DMS79 (cell line): ENCODE data around the gene DIP2C.
"Not testable (repeated sequence)": the region's sequence is repeated elsewhere in the genome, so short reads cannot be mapped to it uniquely, and the experiment has no call there.

Experiments used
- DNase-seq: peaks from one replicate; lab custom pipeline; 2025; lab: John Stamatoyannopoulos, UW

Gene DIP2C

GRCh38 chr10:451856-452255 lies 237.6 kb downstream of the DIP2C start:
- no peak for DNase-seq

GRCh38 chr10:451021-451471 lies 238.4 kb downstream of the DIP2C start:
- DNase-seq = no peak

GRCh38 chr10:450463-450862 lies 239.0 kb downstream of the DIP2C start:
- DNase-seq = no peak

GRCh38 chr10:449331-449730 lies 240.1 kb downstream of the DIP2C start:
- not testable (repeated sequence) for DNase-seq

GRCh38 chr10:443459-443858 lies 246.0 kb downstream of the DIP2C start:
- no peak for DNase-seq

- DNase-seq = no peak
Measured at GRCh38 chr10:442209-442608, 247.3 kb downstream of the DIP2C start.

GRCh38 chr10:441659-442058 lies 247.8 kb downstream of the DIP2C start:
- DNase-seq = no peak

GRCh38 chr10:440127-440526 lies 249.3 kb downstream of the DIP2C start:
- DNase-seq = no peak

- no peak for DNase-seq
Measured at GRCh38 chr10:437698-438490, 251.6 kb downstream of the DIP2C start.

- DNase-seq = no peak
Measured at GRCh38 chr10:436911-437665, 252.4 kb downstream of the DIP2C start.

- DNase-seq = no peak
Measured at GRCh38 chr10:436013-436697, 253.3 kb downstream of the DIP2C start.

GRCh38 chr10:435397-435796 lies 254.1 kb downstream of the DIP2C start:
- DNase-seq = no peak

GRCh38 chr10:429696-430095 lies 259.8 kb downstream of the DIP2C start:
- DNase-seq = no peak

- DNase-seq = no peak
Measured at GRCh38 chr10:427761-428519, 261.5 kb downstream of the DIP2C start.

GRCh38 chr10:425365-425764 lies 264.1 kb downstream of the DIP2C start:
- not testable (repeated sequence) for DNase-seq

GRCh38 chr10:424724-425123 lies 264.7 kb downstream of the DIP2C start:
- DNase-seq = not testable (repeated sequence)

- DNase-seq = no peak
Measured at GRCh38 chr10:423178-423577, 266.3 kb downstream of the DIP2C start.

- DNase-seq = no peak
Measured at GRCh38 chr10:422675-423074, 266.8 kb downstream of the DIP2C start.

GRCh38 chr10:422241-422640 lies 267.2 kb downstream of the DIP2C start:
- DNase-seq = no peak

GRCh38 chr10:421170-421569 lies 268.3 kb downstream of the DIP2C start:
- no peak for DNase-seq

- DNase-seq = no peak
Measured at GRCh38 chr10:420154-421121, 269.0 kb downstream of the DIP2C start.
